Measurements from ENCODE around the gene USP7.

Gene USP7

GRCh38 chr16:8862309-8863130 is 101.2 kb downstream of the USP7 start:
- no peak for DNase-seq (ENCODE audit: low read depth in 2 of 2)

- no peak for DNase-seq (ENCODE audit: low read depth in 2 of 2)
These were observed 102.0 kb downstream of the USP7 start for GRCh38 chr16:8861563-8862308.

- no peak for DNase-seq (ENCODE audit: low read depth in 2 of 2)
These were observed 103.5 kb downstream of the USP7 start for GRCh38 chr16:8859913-8860881.

GRCh38 chr16:8858994-8859912 is 104.5 kb downstream of the USP7 start:
- no peak for DNase-seq (ENCODE audit: low read depth in 2 of 2)

- no peak for DNase-seq (ENCODE audit: low read depth in 2 of 2)
These were observed 107.7 kb downstream of the USP7 start for GRCh38 chr16:8855972-8856371.

GRCh38 chr16:8855051-8855786 is 108.5 kb downstream of the USP7 start:
- no peak for DNase-seq (ENCODE audit: low read depth in 2 of 2)

GRCh38 chr16:8854298-8854948 is 109.3 kb downstream of the USP7 start:
- DNase-seq (ENCODE audit: low read depth in 2 of 2): no peak

- no peak for DNase-seq (ENCODE audit: low read depth in 2 of 2)
These were observed 110.1 kb downstream of the USP7 start for GRCh38 chr16:8853611-8854010.

- DNase-seq (ENCODE audit: low read depth in 2 of 2): no peak
These were observed 110.6 kb downstream of the USP7 start for GRCh38 chr16:8853150-8853549.

- DNase-seq (ENCODE audit: low read depth in 2 of 2): no peak
These were observed 111.2 kb downstream of the USP7 start for GRCh38 chr16:8852534-8852933.

GRCh38 chr16:8851761-8852403 is 111.8 kb downstream of the USP7 start:
- no peak for DNase-seq (ENCODE audit: low read depth in 2 of 2)

- DNase-seq (ENCODE audit: low read depth in 2 of 2): no peak
These were observed 113.3 kb downstream of the USP7 start for GRCh38 chr16:8850279-8850885.

- DNase-seq (ENCODE audit: low read depth in 2 of 2): no peak
These were observed 114.2 kb downstream of the USP7 start for GRCh38 chr16:8849411-8850011.

GRCh38 chr16:8848939-8849391 is 114.7 kb downstream of the USP7 start:
- no peak for DNase-seq (ENCODE audit: low read depth in 2 of 2)

GRCh38 chr16:8848231-8848938 is 115.3 kb downstream of the USP7 start:
- no peak for DNase-seq (ENCODE audit: low read depth in 2 of 2)

- no peak for DNase-seq (ENCODE audit: low read depth in 2 of 2)
These were observed 116.1 kb downstream of the USP7 start for GRCh38 chr16:8847623-8848022.

GRCh38 chr16:8847145-8847544 is 116.6 kb downstream of the USP7 start:
- no peak for DNase-seq (ENCODE audit: low read depth in 2 of 2)

All from stimulated activated CD8-positive, alpha-beta memory T cell treated with anti-CD3 and anti-CD28 coated beads, Interleukin-15, amount 100 ng/mL, for 48 hours (primary cell).